ENCODE results near the gene RBM14.

- TF ChIP-seq TAF1 (IDR thresholded peaks at IDR 0.05; ENCODE audit: borderline replicate concordance, low read depth, low read length) (no peak), POLR2AphosphoS5 (IDR thresholded peaks at IDR 0.05; ENCODE audit: low read depth, low read length) (no peak)
Observed at GRCh38 chr11:66580803-66581202, 35.6 kb upstream of the RBM14 start.

Data from GM12892 (cell line).